Breast epithelium (tissue), 4 donors: ENCODE measurements around the gene COL23A1. TPM values are rescaled to one million over a fixed set of nuclear protein-coding genes. Genes with fewer than 3 reads are reported as not detected.

Experiments used
- DNase-seq, 2 donors: peaks; one replicate each; pipeline ENCODE4 v3.0.0-alpha.2; 2019; ENCODE audit warnings: low spot score in 2 of 2
- H3K27ac ChIP-seq, 2 donors: fragments of 200-600 bp; sonication (generic) in 1 of 2; one replicate each; pipeline ENCODE4 v1.5.1; 2016 to 2019; ENCODE audit warnings: mild to moderate bottlenecking in 1 of 2
- H3K27me3 ChIP-seq, 2 donors: fragments of 200-600 bp; sonication (generic) in 1 of 2; one replicate each; pipeline versions ENCODE4 v1.5.1 to v1.6.0; 2017 to 2019; ENCODE audit warnings: control low read depth in 1 of 2, mild to moderate bottlenecking in 1 of 2
- H3K36me3 ChIP-seq: fragments of 200-600 bp; one replicate; pipeline ENCODE4 v1.5.1; 2019
- H3K4me1 ChIP-seq, 2 donors: fragments of 200-600 bp; sonication (generic); one replicate each; pipeline ENCODE4 v1.5.1; 2016 to 2019; ENCODE audit warnings: control low read depth in 1 of 2
- H3K4me3 ChIP-seq, 3 donors: fragments of 200-600 bp; sonication (generic); 1 replicate in 2 of 3; 2 replicates in 1 of 3; pipeline ENCODE4 v1.5.1; 2016 to 2019; ENCODE audit warnings: mild to moderate bottlenecking in 3 of 3, moderate library complexity in 2 of 3
- H3K9me3 ChIP-seq, 2 donors: fragments of 200-600 bp; sonication (generic) in 1 of 2; one replicate each; pipeline ENCODE4 v1.5.1; 2016 to 2019; ENCODE audit warnings: control low read depth in 1 of 2
- POLR2A ChIP-seq: fragments of 450-650 bp; IDR thresholded peaks from one replicate; pipeline ENCODE4 v1.6.1; 2016; ENCODE audit warnings: antibody characterized with exemption, mild to moderate bottlenecking, moderate library complexity
- POLR2AphosphoS5 ChIP-seq, 3 donors: sonication (generic); formaldehyde crosslinking; IDR thresholded peaks; one replicate each; pipeline ENCODE4 v1.6.1; 2017; ENCODE audit warnings: antibody characterized with exemption in 3 of 3
- intact Hi-C: fragments of 100-400 bp; cut with DNase I; formaldehyde crosslinking; loops from one replicate; pipeline ENCODE4 v1.15.1; 2023; ENCODE audit warnings: low total_unique reads
- total RNA-seq, 3 donors: library from RNA; depleted of rRNA; stranded (reverse); fragments of >200 nt; gene quantifications; one replicate each; pipeline ENCODE4 v1.1.0, GENCODE V29; 2016
- TF ChIP-seq, protein P1 (sequence below), 3 donors: fragments of 450-650 bp; IDR thresholded peaks; one replicate each; pipeline ENCODE4 v1.5.1; 2016 to 2017; ENCODE audit warnings: antibody characterized with exemption in 3 of 3, mild to moderate bottlenecking in 3 of 3, moderate library complexity in 3 of 3

COL23A1 gene
- total RNA-seq, 3 donors from 2014 or later, result 0.32 to 3.3 (median 2.6) TPM

DNA sequence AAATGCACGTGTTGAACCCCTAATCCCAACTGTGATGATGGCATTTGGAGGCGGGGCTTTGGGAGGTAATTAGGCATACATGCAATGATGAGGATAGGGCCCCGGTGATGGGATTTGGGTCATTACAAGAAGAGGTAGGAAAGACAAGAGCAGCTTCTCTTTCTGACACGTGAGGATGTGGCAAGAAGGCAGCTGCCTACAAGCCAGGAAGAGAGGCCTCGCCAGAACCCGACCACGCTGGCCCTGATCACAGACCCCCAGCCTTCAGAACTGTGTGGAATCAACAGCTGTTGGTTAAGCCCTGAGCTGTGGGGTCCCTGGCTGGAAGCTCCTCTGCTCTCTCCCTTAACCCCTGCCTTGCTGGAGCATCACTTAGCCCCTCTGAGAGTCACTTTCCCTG is 57.5 kb downstream of the COL23A1 start:
- no peaks in the 10 kb centered on the region for H3K36me3 ChIP-seq
- intact Hi-C loops, result loop anchor here (5.0 kb wide), 1 partner anchor 980 kb away; the partner anchor contains the start of gene FAM193B
- H3K9me3 ChIP-seq, result no peaks in the 10 kb centered on the region
- no peak overlapping the region for H3K27ac ChIP-seq
- no peaks in the 10 kb centered on the region for H3K27me3 ChIP-seq
- no peak for DNase-seq
- TF ChIP-seq, protein P1, sequence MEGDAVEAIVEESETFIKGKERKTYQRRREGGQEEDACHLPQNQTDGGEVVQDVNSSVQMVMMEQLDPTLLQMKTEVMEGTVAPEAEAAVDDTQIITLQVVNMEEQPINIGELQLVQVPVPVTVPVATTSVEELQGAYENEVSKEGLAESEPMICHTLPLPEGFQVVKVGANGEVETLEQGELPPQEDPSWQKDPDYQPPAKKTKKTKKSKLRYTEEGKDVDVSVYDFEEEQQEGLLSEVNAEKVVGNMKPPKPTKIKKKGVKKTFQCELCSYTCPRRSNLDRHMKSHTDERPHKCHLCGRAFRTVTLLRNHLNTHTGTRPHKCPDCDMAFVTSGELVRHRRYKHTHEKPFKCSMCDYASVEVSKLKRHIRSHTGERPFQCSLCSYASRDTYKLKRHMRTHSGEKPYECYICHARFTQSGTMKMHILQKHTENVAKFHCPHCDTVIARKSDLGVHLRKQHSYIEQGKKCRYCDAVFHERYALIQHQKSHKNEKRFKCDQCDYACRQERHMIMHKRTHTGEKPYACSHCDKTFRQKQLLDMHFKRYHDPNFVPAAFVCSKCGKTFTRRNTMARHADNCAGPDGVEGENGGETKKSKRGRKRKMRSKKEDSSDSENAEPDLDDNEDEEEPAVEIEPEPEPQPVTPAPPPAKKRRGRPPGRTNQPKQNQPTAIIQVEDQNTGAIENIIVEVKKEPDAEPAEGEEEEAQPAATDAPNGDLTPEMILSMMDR (IDR thresholded peaks at IDR 0.05), result no peak
- TF ChIP-seq POLR2A (no peak), POLR2AphosphoS5 (IDR thresholded peaks at IDR 0.05) (no peak)
- H3K4me3 ChIP-seq, result no peak overlapping the region
- no peaks in the 10 kb centered on the region for H3K4me1 ChIP-seq

DNA sequence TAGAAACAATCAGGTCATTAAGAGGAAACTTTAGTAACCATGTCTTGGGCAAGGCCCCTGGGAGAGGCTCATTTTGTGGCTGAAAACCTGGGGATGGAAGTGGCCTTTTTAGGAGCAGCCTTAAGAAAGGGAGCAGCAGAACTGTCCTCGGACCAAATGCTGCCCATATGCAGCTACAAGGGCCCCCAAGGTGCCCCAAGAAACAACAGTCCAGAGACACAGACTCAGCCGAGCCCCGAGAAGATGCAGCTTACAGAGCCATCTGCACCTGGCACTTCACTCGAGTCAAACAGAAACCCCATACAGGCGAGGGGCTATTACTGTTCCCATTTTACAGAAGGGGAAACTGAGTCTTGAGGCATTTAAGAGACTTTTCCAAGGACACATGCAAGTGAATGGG is 58.0 kb downstream of the COL23A1 start:
- Histone ChIP-seq H3K4me1 (no peaks in the 10 kb centered on the region), H3K9me3 (no peaks in the 10 kb centered on the region), H3K4me3 (no peak overlapping the region), H3K27me3 (no peaks in the 10 kb centered on the region), H3K36me3 (no peaks in the 10 kb centered on the region), H3K27ac (no peak overlapping the region)
- TF ChIP-seq, protein P1 (IDR thresholded peaks at IDR 0.05), result no peak
- TF ChIP-seq POLR2A, result no peak
- no peak for TF ChIP-seq POLR2AphosphoS5 (IDR thresholded peaks at IDR 0.05)
- no peak for DNase-seq
- intact Hi-C loops, result loop anchor here (5.0 kb wide), 1 partner anchor 980 kb away; the partner anchor contains the start of gene FAM193B

DNA sequence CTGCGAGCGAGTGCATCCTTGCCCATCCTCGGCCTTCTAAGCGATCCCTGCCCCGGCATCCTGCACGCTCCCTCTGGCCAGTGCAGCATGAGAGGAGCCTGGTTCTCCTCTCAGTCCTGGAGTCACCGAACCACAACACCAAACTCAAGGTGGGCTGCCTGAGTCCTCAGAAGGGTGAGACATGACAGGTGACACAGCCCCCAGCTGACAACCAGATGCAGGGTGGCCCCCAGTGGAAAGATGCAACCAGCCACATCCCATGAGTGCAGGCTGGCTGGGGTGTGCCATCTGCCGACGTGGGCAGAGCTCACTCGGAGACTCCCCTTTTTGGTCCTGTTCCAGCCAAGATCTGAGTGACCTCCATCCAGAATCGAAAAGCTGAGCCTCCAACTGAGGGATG is 58.4 kb downstream of the COL23A1 start:
- intact Hi-C loops, result loop anchor here (5.0 kb wide), 1 partner anchor 979 kb away; the partner anchor contains the start of gene FAM193B

DNA sequence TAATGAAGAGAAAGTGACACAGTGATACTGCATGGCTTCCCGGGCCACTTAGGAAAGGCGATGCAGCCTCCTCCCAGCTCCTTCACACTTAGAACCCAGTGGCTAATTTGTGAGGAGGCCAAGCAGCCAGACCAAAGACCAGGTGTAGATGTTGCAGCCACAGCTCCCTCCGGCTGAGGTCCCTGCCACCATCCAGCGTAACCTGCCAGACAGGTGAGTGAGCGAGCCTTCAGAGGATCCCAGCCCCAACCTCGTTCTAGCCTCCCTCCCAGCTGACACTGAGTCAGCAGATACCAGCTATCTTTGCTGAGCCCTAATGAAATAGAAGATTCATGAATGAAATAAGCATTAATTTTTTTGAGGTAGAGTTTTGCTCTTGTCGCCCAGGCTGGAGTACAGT is 59.7 kb downstream of the COL23A1 start:
- no peaks in the 10 kb centered on the region for H3K27me3 ChIP-seq
- H3K27ac ChIP-seq, result no peak overlapping the region
- no peaks in the 10 kb centered on the region for H3K4me1 ChIP-seq
- no peaks in the 10 kb centered on the region for H3K9me3 ChIP-seq
- TF ChIP-seq, protein P1 (IDR thresholded peaks at IDR 0.05), result no peak
- TF ChIP-seq POLR2A, result no peak
- TF ChIP-seq POLR2AphosphoS5 (IDR thresholded peaks at IDR 0.05), result no peak
- H3K36me3 ChIP-seq, result no peaks in the 10 kb centered on the region
- no peak overlapping the region for H3K4me3 ChIP-seq
- intact Hi-C loops, result loop anchor here (5.0 kb wide), 1 partner anchor 978 kb away; the partner anchor contains the start of gene FAM193B
- DNase-seq, result no peak

More for the DNA sequence above, 58.4 kb downstream of the COL23A1 start:
- no peaks in the 10 kb centered on the region for H3K36me3 ChIP-seq
- TF ChIP-seq, protein P1 (IDR thresholded peaks at IDR 0.05), result no peak
- TF ChIP-seq POLR2A, result no peak
- no peak for TF ChIP-seq POLR2AphosphoS5 (IDR thresholded peaks at IDR 0.05)
- H3K27ac ChIP-seq, result no peak overlapping the region
- H3K27me3 ChIP-seq, result no peaks in the 10 kb centered on the region
- no peaks in the 10 kb centered on the region for H3K9me3 ChIP-seq
- no peaks in the 10 kb centered on the region for H3K4me1 ChIP-seq
- H3K4me3 ChIP-seq, result no peak overlapping the region
- no peak for DNase-seq

DNA sequence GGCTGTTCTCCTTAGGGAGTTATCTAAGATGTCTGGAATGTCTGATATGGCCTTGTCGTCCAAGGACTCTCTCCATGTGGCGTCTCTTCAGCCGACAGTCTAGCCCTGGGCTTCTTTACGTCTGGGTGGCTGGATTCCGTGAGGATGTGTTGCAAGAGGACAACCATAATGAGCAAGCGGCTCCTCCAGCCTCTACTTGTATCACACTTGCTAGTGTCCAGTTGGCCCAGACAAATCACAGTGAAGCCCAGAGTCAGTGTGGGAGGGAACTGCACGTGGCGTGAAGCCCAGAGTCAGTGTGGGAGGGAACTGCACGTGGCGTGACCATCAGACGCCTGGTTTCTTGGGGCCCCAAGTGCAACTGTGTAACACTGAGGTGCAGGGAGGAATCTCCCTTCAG is 61.1 kb downstream of the COL23A1 start:
- H3K4me1 ChIP-seq, result no peaks in the 10 kb centered on the region
- H3K27me3 ChIP-seq, result no peaks in the 10 kb centered on the region
- H3K4me3 ChIP-seq, result no peak overlapping the region
- H3K9me3 ChIP-seq, result no peaks in the 10 kb centered on the region
- no peak for DNase-seq
- intact Hi-C loops, result no loop called here
- no peak overlapping the region for H3K27ac ChIP-seq
- H3K36me3 ChIP-seq, result no peaks in the 10 kb centered on the region
- TF ChIP-seq POLR2A (no peak), POLR2AphosphoS5 (IDR thresholded peaks at IDR 0.05) (no peak)
- TF ChIP-seq, protein P1 (IDR thresholded peaks at IDR 0.05), result no peak
